Loucy (cell line): ENCODE data around the gene F8A3.
"Not testable (repeated sequence)": the region's sequence is repeated elsewhere in the genome, so short reads cannot be mapped to it uniquely, and the experiment has no call there.

Experiments used
- H2AFZ ChIP-seq: fragments of 200-600 bp; sonication (generic); 2 replicates; pipeline ENCODE4 v1.6.0; 2016; ENCODE audit warnings: antibody characterized with exemption, mild to moderate bottlenecking, low read length, moderate library complexity
- H3F3A ChIP-seq: fragments of 200-600 bp; 2 replicates; pipeline ENCODE4 v1.6.0; 2016; ENCODE audit warnings: antibody characterized with exemption, low read depth, mild to moderate bottlenecking
- H3K27me3 ChIP-seq: fragments of 200-600 bp; sonication (generic); 2 replicates; pipeline ENCODE4 v1.6.1; 2014; ENCODE audit warnings: low read length, mild to moderate bottlenecking; ENCODE audit not compliant: insufficient read depth, poor library complexity, severe bottlenecking
- H3K36me3 ChIP-seq: fragments of 200-600 bp; sonication (generic); 2 replicates; pipeline ENCODE4 v1.6.1; 2016; ENCODE audit warnings: low read length; ENCODE audit not compliant: insufficient read depth
- H3K4me1 ChIP-seq: fragments of 200-600 bp; sonication (generic); 2 replicates; pipeline ENCODE4 v1.5.1; 2014; ENCODE audit warnings: low read length, mild to moderate bottlenecking; ENCODE audit not compliant: insufficient read depth, poor library complexity, severe bottlenecking
- H3K4me2 ChIP-seq: fragments of 200-600 bp; sonication (generic); 2 replicates; pipeline ENCODE4 v1.6.0; 2014; ENCODE audit warnings: antibody characterized with exemption, low read length, low read depth, mild to moderate bottlenecking; ENCODE audit not compliant: poor library complexity, severe bottlenecking
- H3K4me3 ChIP-seq: fragments of 200-600 bp; sonication (generic); 2 replicates; pipeline ENCODE4 v1.5.1; 2014; ENCODE audit warnings: low read length, mild to moderate bottlenecking, mixed read lengths; ENCODE audit not compliant: poor library complexity, severe bottlenecking
- H3K79me2 ChIP-seq: fragments of 200-600 bp; sonication (generic); 2 replicates; pipeline ENCODE4 v1.6.1; 2014; ENCODE audit warnings: low read length; ENCODE audit not compliant: insufficient read depth
- H3K9ac ChIP-seq: fragments of 200-600 bp; sonication (generic); 2 replicates; pipeline ENCODE4 v1.6.0; 2014; ENCODE audit warnings: mild to moderate bottlenecking, low read depth, low read length, moderate library complexity; ENCODE audit not compliant: poor library complexity, severe bottlenecking
- H3K9me2 ChIP-seq: fragments of 200-600 bp; sonication (generic); replicated peaks from 2 replicates; pipeline ENCODE4 v1.6.1; 2016; ENCODE audit warnings: low read depth, low read length, mixed read lengths
- H3K9me3 ChIP-seq: fragments of 200-600 bp; sonication (generic); 2 replicates; pipeline ENCODE4 v1.6.1; 2014; ENCODE audit warnings: mild to moderate bottlenecking, antibody characterized with exemption, low read length, low read depth; ENCODE audit not compliant: insufficient read depth
- H4K20me1 ChIP-seq: fragments of 200-600 bp; sonication (generic); 2 replicates; pipeline ENCODE4 v1.6.0; 2014; ENCODE audit warnings: antibody characterized with exemption, low read length, mild to moderate bottlenecking; ENCODE audit not compliant: insufficient read depth, poor library complexity, severe bottlenecking
- EZH2phosphoT487 ChIP-seq: fragments of 200-600 bp; IDR thresholded peaks from 2 replicates; pipeline ENCODE4 v1.6.1; 2018; ENCODE audit warnings: antibody characterized with exemption, mild to moderate bottlenecking, moderate library complexity, borderline replicate concordance
- TF ChIP-seq, protein P1 (sequence below): fragments of 200-600 bp; sonication (generic); conservative IDR thresholded peaks from 2 replicates; pipeline ENCODE4 v1.5.1; 2014; ENCODE audit warnings: mild to moderate bottlenecking, antibody characterized with exemption, low read length

Gene F8A3

DNA sequence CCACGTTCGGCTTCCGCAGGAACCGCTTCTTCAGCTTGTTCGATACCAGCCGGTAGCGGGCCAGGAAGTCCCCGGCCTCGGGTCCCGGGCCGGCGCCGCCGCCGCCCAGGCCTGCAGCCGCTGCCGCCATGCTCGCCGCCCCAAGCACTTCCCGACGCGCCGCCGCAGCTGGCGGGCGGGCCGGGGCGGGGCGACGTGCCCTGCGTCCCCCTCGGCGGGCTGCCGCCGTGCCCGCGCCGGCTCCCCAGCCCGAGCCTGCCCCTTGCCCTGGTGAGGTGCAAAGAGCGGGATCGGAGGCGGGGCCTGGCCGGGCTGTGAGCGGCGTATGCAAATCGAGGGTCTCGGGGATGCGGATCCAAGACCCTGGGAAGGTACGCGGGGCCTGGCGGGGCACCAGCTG, at the start of gene F8A3:
TSS of gene F8A3 (minus strand) at position 150 of the 400 bp plus-strand sequence. CDS start at position 130, 20 bp downstream.
- H3K4me3 ChIP-seq, H3K9ac ChIP-seq, H3K27me3 ChIP-seq, H3K4me2 ChIP-seq, H3K4me1 ChIP-seq, H3F3A ChIP-seq, H3K9me3 ChIP-seq, H3K9me2 ChIP-seq, H4K20me1 ChIP-seq, H3K79me2 ChIP-seq, H3K36me3 ChIP-seq, H2AFZ ChIP-seq: not testable (repeated sequence)

DNA sequence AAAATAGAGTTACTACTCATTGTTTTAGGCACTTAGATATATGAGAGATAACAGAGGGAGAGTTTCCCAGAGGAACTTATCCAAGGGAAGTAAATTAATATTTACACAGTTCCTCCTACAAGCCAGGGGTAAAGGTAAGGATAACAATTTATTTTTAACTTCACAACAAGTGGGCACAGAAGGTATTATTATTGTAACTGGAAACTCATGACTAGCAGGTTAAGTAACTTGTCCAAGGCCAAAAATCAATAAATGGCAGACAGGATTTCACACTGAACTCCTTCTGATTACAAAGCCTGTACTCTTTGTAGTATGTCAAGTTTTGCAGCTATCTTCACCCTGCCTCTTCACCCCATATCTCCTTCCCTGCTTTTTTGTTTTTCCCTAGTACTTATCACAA, 46.9 kb upstream of the F8A3 start:
- Histone ChIP-seq H2AFZ (no peak overlapping the region), H3K4me1 (no peaks in the 10 kb centered on the region), H3F3A (no peaks in the 10 kb centered on the region), H3K9me3 (no peaks in the 10 kb centered on the region), H3K36me3 (no peaks in the 10 kb centered on the region), H3K79me2 (no peaks in the 10 kb centered on the region), H3K9me2 (no peaks in the 10 kb centered on the region), H3K9ac (no peak overlapping the region), H3K4me2 (no peak overlapping the region), H3K4me3 (no peak overlapping the region), H3K27me3 (no peaks in the 10 kb centered on the region), H4K20me1 (no peaks in the 10 kb centered on the region)
- TF ChIP-seq EZH2phosphoT487 = no peak
- TF ChIP-seq, protein P1, sequence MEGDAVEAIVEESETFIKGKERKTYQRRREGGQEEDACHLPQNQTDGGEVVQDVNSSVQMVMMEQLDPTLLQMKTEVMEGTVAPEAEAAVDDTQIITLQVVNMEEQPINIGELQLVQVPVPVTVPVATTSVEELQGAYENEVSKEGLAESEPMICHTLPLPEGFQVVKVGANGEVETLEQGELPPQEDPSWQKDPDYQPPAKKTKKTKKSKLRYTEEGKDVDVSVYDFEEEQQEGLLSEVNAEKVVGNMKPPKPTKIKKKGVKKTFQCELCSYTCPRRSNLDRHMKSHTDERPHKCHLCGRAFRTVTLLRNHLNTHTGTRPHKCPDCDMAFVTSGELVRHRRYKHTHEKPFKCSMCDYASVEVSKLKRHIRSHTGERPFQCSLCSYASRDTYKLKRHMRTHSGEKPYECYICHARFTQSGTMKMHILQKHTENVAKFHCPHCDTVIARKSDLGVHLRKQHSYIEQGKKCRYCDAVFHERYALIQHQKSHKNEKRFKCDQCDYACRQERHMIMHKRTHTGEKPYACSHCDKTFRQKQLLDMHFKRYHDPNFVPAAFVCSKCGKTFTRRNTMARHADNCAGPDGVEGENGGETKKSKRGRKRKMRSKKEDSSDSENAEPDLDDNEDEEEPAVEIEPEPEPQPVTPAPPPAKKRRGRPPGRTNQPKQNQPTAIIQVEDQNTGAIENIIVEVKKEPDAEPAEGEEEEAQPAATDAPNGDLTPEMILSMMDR = no peak

DNA sequence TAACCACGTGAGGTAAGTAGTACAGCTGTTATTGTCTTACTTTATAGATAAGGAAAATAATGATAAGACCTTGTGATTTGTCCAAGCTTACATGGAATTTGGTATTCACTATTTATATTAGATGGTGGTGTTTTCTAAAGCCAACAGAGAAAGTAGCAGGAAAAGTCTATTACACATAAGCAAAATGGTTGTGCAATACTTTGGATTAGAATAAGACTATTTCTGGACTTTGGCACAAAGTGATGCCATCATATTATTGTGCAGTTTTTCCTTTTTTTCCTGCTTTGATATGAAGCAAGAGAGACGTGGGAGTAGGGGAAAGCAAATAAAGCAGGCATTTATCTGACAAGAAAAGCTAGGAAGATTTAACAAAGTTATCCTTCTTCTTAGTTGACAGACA, 36.7 kb upstream of the F8A3 start:
- H3K9ac ChIP-seq, H3K4me3 ChIP-seq, H2AFZ ChIP-seq, H4K20me1 ChIP-seq, H3K36me3 ChIP-seq, H3K9me2 ChIP-seq, H3K4me1 ChIP-seq, H3K9me3 ChIP-seq, H3K27me3 ChIP-seq, H3K4me2 ChIP-seq, H3K79me2 ChIP-seq, H3F3A ChIP-seq: not testable (repeated sequence)

DNA sequence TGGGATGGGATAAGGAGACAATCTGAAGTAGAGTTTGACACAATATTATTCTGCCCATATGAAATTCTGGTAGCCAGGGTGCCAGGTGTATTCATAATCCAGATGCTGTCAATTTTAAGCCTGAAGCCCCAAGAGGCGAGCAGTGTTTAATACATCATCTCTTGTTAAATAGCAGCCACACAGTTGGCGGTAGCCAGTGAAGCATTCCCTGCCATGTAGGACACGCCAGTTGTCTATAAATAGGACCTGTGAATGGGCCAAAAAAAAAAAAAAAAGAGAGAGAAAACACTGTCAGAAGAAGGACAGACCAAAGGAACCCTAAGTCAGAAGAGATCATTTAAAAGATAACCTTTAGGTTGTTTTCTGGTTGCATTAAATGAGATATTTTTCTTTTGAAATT, 33.0 kb upstream of the F8A3 start:
- not testable (repeated sequence) for H3K9me3 ChIP-seq, H3K36me3 ChIP-seq

DNA sequence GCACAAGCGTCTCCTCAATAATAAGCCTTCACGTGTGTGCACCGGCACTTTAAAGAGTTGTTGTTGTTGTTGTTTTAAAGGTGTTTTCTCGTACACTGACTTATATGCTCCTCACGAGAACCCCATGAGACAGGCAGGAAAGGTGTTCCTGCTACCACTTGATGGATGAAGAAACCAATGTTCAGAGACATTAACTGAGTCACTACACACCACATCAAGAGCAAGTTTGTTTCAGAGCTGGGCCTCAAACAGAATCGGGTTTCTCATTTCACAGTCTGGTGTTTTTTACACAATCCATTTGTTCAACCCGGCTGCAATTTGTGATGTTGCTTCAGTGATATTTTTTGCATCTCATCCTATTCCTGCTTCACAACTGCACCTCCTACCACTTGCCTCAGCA, 18.7 kb upstream of the F8A3 start:
- H3K36me3 ChIP-seq, H3K9me3 ChIP-seq, H3K4me2 ChIP-seq, H3K9me2 ChIP-seq, H3K79me2 ChIP-seq, H4K20me1 ChIP-seq, H2AFZ ChIP-seq, H3K4me3 ChIP-seq, H3K4me1 ChIP-seq, H3F3A ChIP-seq, H3K9ac ChIP-seq, H3K27me3 ChIP-seq: not testable (repeated sequence)

More for the DNA sequence above, 33.0 kb upstream of the F8A3 start:
- H3K27me3 ChIP-seq, H3K79me2 ChIP-seq, H3K4me3 ChIP-seq, H2AFZ ChIP-seq, H3K4me2 ChIP-seq, H4K20me1 ChIP-seq, H3F3A ChIP-seq, H3K4me1 ChIP-seq, H3K9me2 ChIP-seq, H3K9ac ChIP-seq: not testable (repeated sequence)

DNA sequence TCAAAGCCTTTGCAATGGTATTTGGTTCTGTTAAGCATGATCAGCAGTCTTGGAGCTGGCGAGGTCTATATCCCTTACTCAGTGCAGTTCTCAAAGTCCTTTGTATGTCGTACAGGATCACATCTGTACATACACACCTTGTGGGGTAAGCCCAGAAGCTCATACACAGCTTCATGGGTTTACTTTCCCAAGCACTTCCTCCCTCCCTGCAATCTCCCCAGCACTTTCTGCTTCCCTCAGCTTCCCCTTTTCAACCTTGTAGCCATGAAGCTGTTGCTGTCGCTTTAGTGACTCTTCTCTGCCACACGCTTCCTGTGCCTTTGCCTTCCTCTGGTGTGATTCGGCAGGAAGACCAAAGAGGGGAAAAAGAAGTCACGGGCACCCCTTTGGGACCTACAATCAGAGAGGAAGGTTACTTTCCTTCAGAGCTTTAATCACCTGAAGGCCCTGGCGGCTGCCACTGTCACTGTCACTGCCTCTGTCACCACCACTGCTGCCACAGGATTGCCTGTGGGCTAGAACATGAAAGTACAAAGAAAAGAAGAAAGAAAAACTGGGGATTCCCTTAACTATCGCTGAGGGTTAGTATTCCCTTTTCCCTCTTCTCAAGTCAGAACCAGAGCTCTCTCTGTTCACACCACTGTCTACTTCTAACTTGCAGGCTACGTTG, 8.0 kb upstream of the F8A3 start:
- H3K79me2 ChIP-seq, H3K4me1 ChIP-seq, H3K9ac ChIP-seq, H3F3A ChIP-seq, H4K20me1 ChIP-seq, H3K27me3 ChIP-seq, H2AFZ ChIP-seq, H3K4me3 ChIP-seq, H3K4me2 ChIP-seq, H3K9me2 ChIP-seq, H3K9me3 ChIP-seq, H3K36me3 ChIP-seq: not testable (repeated sequence)

DNA sequence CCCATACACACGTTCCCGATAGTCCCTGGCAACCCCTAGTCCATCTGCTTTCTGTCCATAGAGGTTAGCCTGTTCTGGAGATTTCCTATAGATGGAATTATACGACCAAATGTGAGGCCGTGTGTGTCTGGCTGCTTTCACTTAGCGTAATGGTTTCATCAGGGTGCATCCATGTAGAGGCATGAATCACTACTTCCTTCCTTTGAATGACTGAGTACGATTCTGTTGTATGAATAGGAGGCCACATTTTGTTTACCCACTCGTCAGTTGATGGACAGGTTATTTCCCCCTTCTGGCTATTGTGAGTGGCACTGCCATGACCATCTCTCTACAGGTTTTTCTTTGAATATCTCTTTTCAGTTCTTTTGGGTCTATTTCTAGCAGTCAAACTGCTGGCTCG, 2.1 kb upstream of the F8A3 start:
- H3K27me3 ChIP-seq = not testable (repeated sequence)

More for the DNA sequence above, 2.1 kb upstream of the F8A3 start:
- H3K9me2 ChIP-seq, H3K4me1 ChIP-seq, H3K4me3 ChIP-seq, H3K9me3 ChIP-seq, H3K36me3 ChIP-seq, H3K9ac ChIP-seq, H2AFZ ChIP-seq, H3F3A ChIP-seq, H4K20me1 ChIP-seq, H3K4me2 ChIP-seq, H3K79me2 ChIP-seq: not testable (repeated sequence)
